Fibroblast of pulmonary artery (primary cell): ENCODE measurements around the gene ETFB.
A peak's percentile ranks its signal among the peaks of the same experiment; 100 is the strongest.

Experiments
- DNase-seq: peaks from one replicate; pipeline ENCODE4 v3.0.0-alpha.2; 2010; ENCODE audit warnings: low read depth
- H3K4me3 ChIP-seq: replicated peaks from 2 replicates; pipeline ENCODE4 v1.5.1; 2011; ENCODE audit warnings: low read depth, mild to moderate bottlenecking, control low read depth, low read length, moderate library complexity
- TF ChIP-seq, protein P1 (sequence below): IDR thresholded peaks from 2 replicates; pipeline ENCODE4 v1.5.1; 2011; ENCODE audit warnings: mild to moderate bottlenecking, control low read depth, low read length, inconsistent platforms; ENCODE audit errors: missing control alignments

ETFB gene

DNA sequence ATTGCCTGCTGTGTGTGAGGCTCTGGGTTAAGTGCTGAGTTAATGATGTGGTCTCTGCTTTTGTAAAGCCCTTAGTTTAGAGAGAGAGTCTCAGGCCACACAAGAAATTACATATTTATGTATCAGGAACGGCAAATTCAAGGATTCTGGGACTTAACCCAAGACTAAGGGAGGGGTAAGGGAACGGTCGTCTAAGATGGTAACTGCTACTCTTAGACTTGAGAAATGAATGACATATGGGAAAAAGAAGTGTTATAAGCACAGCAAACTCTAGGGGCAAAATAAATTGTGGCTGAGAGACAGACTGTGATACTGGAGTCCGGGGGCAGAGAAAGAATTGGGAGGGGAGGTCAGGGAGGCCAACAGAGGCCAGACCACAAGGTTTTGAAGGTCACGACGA lies 34.5 kb downstream of the ETFB start:
- no peak for DNase-seq
- TF ChIP-seq, protein P1, sequence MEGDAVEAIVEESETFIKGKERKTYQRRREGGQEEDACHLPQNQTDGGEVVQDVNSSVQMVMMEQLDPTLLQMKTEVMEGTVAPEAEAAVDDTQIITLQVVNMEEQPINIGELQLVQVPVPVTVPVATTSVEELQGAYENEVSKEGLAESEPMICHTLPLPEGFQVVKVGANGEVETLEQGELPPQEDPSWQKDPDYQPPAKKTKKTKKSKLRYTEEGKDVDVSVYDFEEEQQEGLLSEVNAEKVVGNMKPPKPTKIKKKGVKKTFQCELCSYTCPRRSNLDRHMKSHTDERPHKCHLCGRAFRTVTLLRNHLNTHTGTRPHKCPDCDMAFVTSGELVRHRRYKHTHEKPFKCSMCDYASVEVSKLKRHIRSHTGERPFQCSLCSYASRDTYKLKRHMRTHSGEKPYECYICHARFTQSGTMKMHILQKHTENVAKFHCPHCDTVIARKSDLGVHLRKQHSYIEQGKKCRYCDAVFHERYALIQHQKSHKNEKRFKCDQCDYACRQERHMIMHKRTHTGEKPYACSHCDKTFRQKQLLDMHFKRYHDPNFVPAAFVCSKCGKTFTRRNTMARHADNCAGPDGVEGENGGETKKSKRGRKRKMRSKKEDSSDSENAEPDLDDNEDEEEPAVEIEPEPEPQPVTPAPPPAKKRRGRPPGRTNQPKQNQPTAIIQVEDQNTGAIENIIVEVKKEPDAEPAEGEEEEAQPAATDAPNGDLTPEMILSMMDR: no peak
- H3K4me3 ChIP-seq: no peak overlapping the region

DNA sequence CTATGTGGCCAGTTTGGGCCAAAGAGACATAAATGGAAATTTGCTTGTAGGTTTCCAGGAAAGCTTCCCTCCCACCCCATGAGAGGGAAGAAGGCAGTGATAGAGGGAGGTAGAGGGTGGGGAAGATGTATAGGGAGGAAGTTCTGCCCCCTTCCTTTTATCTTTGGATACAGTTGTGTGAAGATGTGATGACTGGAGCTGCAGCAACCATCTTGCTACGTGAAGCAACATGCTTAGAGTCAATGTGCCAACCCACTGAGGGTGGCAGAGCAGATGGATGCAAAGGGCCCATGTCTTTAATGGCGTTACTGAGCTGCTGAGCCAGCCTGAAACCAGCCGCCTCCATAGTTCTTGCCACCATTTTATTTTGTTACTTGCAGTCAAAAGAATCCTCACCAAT lies 35.0 kb downstream of the ETFB start:
- no peak for DNase-seq
- H3K4me3 ChIP-seq: no peak overlapping the region
- TF ChIP-seq, protein P1: no peak

DNA sequence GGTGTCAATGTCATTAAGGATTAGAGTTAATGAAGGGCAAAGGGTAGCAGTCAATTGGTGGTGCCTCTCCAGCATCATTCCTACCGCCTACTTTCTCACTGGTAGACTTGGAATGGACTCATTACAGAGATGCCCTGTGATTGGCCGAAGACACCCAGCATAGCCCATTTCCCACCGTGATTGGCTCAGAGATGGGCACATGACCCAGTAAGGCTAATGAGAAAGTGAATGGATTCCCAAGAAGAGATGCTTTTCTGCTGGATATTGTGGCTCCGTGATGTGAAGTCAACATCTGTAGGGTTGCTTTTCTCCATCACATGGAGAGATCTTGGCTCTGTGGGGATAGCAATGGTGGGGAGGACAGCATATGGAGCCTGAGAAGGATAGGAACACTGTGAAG lies 35.8 kb downstream of the ETFB start:
- TF ChIP-seq, protein P1: no peak
- DNase-seq: no peak
- no peak overlapping the region for H3K4me3 ChIP-seq

DNA sequence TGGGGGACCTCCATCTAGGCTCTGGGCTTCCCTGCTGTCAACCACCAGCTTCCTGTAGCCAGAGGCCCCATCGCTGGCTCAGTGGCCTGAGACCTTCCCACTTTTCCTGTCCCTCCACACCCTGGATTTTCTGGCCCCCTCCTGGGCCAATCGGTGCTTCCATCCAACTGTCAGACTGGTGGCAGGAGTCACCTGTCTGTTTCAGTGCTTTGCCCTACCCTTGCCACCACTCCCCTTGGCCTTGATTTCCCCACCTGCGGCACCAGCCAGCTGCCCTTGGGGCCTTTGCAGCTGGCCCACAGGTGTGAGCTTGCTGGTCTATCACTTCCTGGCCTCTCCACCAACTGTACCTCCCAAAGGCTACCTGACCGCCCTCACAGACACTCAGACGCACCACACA lies 36.8 kb downstream of the ETFB start:
- H3K4me3 ChIP-seq: no peak overlapping the region
- DNase-seq: no peak
- TF ChIP-seq, protein P1: no peak

DNA sequence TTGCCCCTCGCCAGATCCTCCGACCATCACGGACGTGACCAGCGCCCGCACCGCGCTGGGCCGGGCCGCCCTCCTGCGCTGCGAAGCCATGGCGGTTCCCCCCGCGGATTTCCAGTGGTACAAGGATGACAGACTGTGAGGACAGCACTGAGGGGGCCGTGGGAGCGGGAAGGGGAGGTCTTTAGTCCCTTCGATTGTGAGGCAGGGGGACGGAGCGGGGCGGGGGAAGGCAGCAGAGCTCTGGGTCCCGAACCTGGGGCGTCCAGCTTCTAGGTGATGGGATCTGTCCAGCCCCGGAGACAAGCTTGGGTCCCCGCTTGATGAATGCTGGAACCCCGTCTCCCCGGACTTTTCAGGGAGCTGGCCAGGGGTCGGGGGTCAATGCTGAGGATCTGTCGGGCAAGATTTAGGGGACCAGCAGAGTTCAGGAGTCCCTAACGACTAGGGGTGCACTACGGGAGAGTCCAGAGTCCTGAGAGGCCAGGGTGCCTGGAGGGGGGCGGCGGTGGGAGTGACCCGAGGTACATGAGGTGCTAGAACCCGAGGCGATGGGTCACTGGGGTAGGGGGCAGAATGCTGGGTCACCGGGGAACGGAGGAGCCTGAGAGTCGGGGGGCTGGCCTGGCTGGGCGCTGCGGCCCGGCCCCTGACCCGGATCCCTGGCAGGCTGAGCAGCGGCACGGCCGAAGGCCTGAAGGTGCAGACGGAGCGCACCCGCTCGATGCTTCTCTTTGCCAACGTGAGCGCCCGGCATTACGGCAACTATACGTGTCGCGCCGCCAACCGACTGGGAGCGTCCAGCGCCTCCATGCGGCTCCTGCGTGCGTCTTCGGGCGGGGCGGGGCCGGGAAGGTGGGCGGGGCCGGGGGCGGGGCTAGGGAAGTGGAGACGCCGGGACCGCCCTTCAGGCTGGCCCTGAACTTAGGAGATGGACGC lies 38.9 kb downstream of the ETFB start:
- TF ChIP-seq, protein P1: no peak

DNA sequence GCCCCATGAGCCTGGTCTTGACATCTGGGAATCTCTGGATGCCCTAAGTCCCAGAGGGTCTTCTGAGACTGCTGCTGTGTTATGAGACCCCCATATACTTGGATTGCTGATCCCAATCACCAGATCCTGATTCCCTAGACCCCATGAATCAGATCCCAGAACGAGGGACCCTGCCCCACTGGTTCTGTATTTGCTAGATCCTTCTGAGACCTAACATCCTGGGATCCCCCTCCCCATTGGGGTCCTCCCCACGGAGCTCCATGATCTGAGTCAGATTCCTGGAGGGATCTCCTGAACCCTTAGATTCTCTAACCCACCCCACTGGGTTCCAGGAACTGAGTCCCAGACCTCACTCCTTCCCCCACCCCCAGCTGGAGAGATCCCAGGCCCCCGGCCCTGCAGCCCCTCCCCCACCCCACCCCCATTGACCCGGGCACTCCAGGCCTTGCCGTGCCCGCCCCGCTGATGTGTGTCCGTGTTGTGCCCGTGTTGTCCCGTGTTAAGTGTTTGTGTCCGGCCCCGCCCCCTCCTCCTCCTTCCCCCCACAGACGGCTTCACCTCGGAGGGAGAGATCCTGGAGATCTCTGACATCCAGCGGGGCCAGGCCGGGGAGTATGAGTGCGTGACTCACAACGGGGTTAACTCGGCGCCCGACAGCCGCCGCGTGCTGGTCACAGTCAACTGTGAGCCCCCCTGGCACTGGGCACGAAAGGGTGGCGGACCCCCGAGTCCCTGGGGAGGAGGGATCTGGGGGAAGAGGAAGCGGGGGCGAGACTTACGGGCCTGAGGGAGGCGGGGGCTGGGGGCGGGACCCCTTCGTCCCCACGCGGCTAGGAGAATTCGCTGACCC lies 39.7 kb downstream of the ETFB start:
- TF ChIP-seq, protein P1: no peak
- no peak for DNase-seq
- H3K4me3 ChIP-seq: no peak overlapping the region

More for the DNA sequence above, 38.9 kb downstream of the ETFB start:
- peak; percentile 48 for DNase-seq
- H3K4me3 ChIP-seq: peak overlapping the region; percentile 25
